HEK293 (cell line): ENCODE measurements around the gene ACTN4.

Experiments used
- AEBP2 ChIP-seq: fragments of 450-650 bp; formaldehyde crosslinking; IDR thresholded peaks from 2 replicates; pipeline ENCODE4 v1.5.1; 2016; ENCODE audit warnings: missing biosample characterization, missing genetic modification characterization, borderline replicate concordance
- HOXA7 ChIP-seq: sonication (generic); formaldehyde crosslinking; IDR thresholded peaks from 2 replicates; pipeline ENCODE4 v1.8.1; 2022; ENCODE audit warnings: missing genetic modification reagents, borderline replicate concordance
- MEIS1 ChIP-seq: sonication (generic); formaldehyde crosslinking; IDR thresholded peaks from 2 replicates; pipeline ENCODE4 v1.8.1; 2022; ENCODE audit warnings: missing genetic modification reagents, mild to moderate bottlenecking, borderline replicate concordance
- MZF1 ChIP-seq: fragments of 450-650 bp; formaldehyde crosslinking; IDR thresholded peaks from 2 replicates; pipeline ENCODE4 v1.5.1; 2017; ENCODE audit warnings: missing biosample characterization, missing genetic modification characterization, borderline replicate concordance
- PRDM10 ChIP-seq: fragments of 450-650 bp; formaldehyde crosslinking; IDR thresholded peaks from 2 replicates; pipeline ENCODE4 v1.5.1; 2016; ENCODE audit warnings: missing biosample characterization, missing genetic modification characterization
- SCRT1 ChIP-seq: fragments of 450-650 bp; formaldehyde crosslinking; IDR thresholded peaks from 2 replicates; pipeline ENCODE4 v1.5.1; 2016; ENCODE audit warnings: missing biosample characterization, missing genetic modification characterization, borderline replicate concordance
- ZBTB26 ChIP-seq: fragments of 450-650 bp; formaldehyde crosslinking; optimal IDR thresholded peaks from 2 replicates; pipeline ENCODE3; 2016; ENCODE audit warnings: missing biosample characterization, mild to moderate bottlenecking, missing genetic modification characterization
- ZFHX2 ChIP-seq: fragments of 450-650 bp; formaldehyde crosslinking; conservative IDR thresholded peaks from 2 replicates; pipeline ENCODE4 v1.5.1; 2016; ENCODE audit warnings: missing biosample characterization, missing genetic modification characterization
- ZNF175 ChIP-seq: fragments of 450-650 bp; formaldehyde crosslinking; IDR thresholded peaks from 2 replicates; pipeline ENCODE4 v1.5.1; 2016; ENCODE audit warnings: missing biosample characterization, missing genetic modification characterization
- ZNF18 ChIP-seq: fragments of 450-650 bp; formaldehyde crosslinking; IDR thresholded peaks from 2 replicates; pipeline ENCODE4 v1.5.1; 2016; ENCODE audit warnings: missing biosample characterization, missing genetic modification characterization
- ZNF184 ChIP-seq: fragments of 450-650 bp; IDR thresholded peaks from 2 replicates; pipeline ENCODE4 v1.5.1; 2018; ENCODE audit warnings: missing biosample characterization, mild to moderate bottlenecking, missing genetic modification characterization
- ZNF202 ChIP-seq: fragments of 450-650 bp; formaldehyde crosslinking; IDR thresholded peaks from 2 replicates; pipeline ENCODE4 v1.5.1; 2016; ENCODE audit warnings: missing biosample characterization, missing genetic modification characterization, borderline replicate concordance
- ZNF362 ChIP-seq: fragments of 450-650 bp; formaldehyde crosslinking; IDR thresholded peaks from 2 replicates; pipeline ENCODE4 v1.5.1; 2016; ENCODE audit warnings: missing biosample characterization, missing genetic modification characterization
- ZNF394 ChIP-seq: fragments of 450-650 bp; formaldehyde crosslinking; IDR thresholded peaks from 2 replicates; pipeline ENCODE4 v1.5.1; 2016; ENCODE audit warnings: missing biosample characterization, missing genetic modification characterization, mild to moderate bottlenecking, moderate library complexity, borderline replicate concordance
- ZNF404 ChIP-seq: fragments of 450-650 bp; formaldehyde crosslinking; IDR thresholded peaks from 2 replicates; pipeline ENCODE4 v1.5.1; 2017; ENCODE audit warnings: missing biosample characterization, missing genetic modification characterization
- ZNF488 ChIP-seq: fragments of 450-650 bp; formaldehyde crosslinking; IDR thresholded peaks from 2 replicates; pipeline ENCODE4 v1.5.1; 2016; ENCODE audit warnings: missing biosample characterization, missing genetic modification characterization
- ZNF518A ChIP-seq: fragments of 450-650 bp; formaldehyde crosslinking; conservative IDR thresholded peaks from 2 replicates; pipeline ENCODE4 v1.5.1; 2016; ENCODE audit warnings: low read depth, missing biosample characterization, missing genetic modification characterization
- ZNF560 ChIP-seq: fragments of 450-650 bp; formaldehyde crosslinking; IDR thresholded peaks from 2 replicates; pipeline ENCODE4 v1.5.1; 2017; ENCODE audit warnings: missing biosample characterization, missing genetic modification characterization, borderline replicate concordance
- ZNF596 ChIP-seq: fragments of 450-650 bp; IDR thresholded peaks from 2 replicates; pipeline ENCODE4 v1.5.0; 2018; ENCODE audit warnings: missing biosample characterization, mild to moderate bottlenecking, missing genetic modification characterization, moderate library complexity
- ZNF658 ChIP-seq: fragments of 450-650 bp; formaldehyde crosslinking; IDR thresholded peaks from 2 replicates; pipeline ENCODE4; 2016; ENCODE audit warnings: missing biosample characterization, missing genetic modification characterization
- ZNF768 ChIP-seq: fragments of 450-650 bp; formaldehyde crosslinking; IDR thresholded peaks from 2 replicates; pipeline ENCODE4 v1.5.1; 2018; ENCODE audit warnings: missing biosample characterization, mild to moderate bottlenecking, missing genetic modification characterization
- ZNF776 ChIP-seq: fragments of 450-650 bp; formaldehyde crosslinking; IDR thresholded peaks from 2 replicates; pipeline ENCODE4 v1.5.0; 2017; ENCODE audit warnings: missing biosample characterization, missing genetic modification characterization, borderline replicate concordance
- ZXDB ChIP-seq: fragments of 450-650 bp; formaldehyde crosslinking; IDR thresholded peaks from 2 replicates; pipeline ENCODE4 v1.5.1; 2016; ENCODE audit warnings: missing biosample characterization, missing genetic modification characterization

Gene ACTN4

GRCh38 chr19:38649305-38650171 is 2.1 kb downstream of the ACTN4 start (continued):
- peak; percentile 52; the same call in 1 of the 2 replicates for TF ChIP-seq PRDM10
- TF ChIP-seq MEIS1 (CRISPR knock-in tag): no peak
- TF ChIP-seq ZNF394 (tag by site-specific recombination): no peak; the same call in none of the 2 replicates
- TF ChIP-seq ZNF768 (tag by site-specific recombination): no peak
- TF ChIP-seq ZNF175: no peak
- TF ChIP-seq ZNF202 (tag by site-specific recombination): no peak
- TF ChIP-seq ZNF518A (tag by site-specific recombination): no peak
- TF ChIP-seq ZNF404: no peak
- no peak for TF ChIP-seq ZNF776 (tag by site-specific recombination)
- no peak for TF ChIP-seq ZNF658 (tag by site-specific recombination)
- TF ChIP-seq ZNF488: no peak
- no peak for TF ChIP-seq AEBP2
- peak; percentile 14; the same call in 1 of the 2 replicates for TF ChIP-seq ZXDB
- TF ChIP-seq ZFHX2: peak; percentile 99
- TF ChIP-seq ZNF596: no peak
- TF ChIP-seq MZF1: peak; percentile 8; the same call in 1 of the 2 replicates
- no peak for TF ChIP-seq SCRT1 (tag by site-specific recombination)
- TF ChIP-seq ZNF362 (tag by site-specific recombination): no peak
- no peak for TF ChIP-seq HOXA7 (CRISPR knock-in tag)
- no peak for TF ChIP-seq ZNF560 (tag by site-specific recombination)
- no peak for TF ChIP-seq ZNF18 (tag by site-specific recombination)
- TF ChIP-seq ZBTB26: peak; percentile 30
- TF ChIP-seq ZNF184 (tag by site-specific recombination): no peak
